ENCODE results near the gene BGLAP.
A peak's percentile ranks its signal among the peaks of the same experiment; 100 is the strongest.
"Not testable (repeated sequence)": the region's sequence is repeated elsewhere in the genome, so short reads cannot be mapped to it uniquely, and the experiment has no call there.

Gene BGLAP

GRCh38 chr1:156241926-156242325 is at the start of gene BGLAP:
Gene BGLAP, plus strand, starts transcription at chr1:156242184. Its CDS starts 48 bp downstream, at chr1:156242232.
- DNase-seq, result no peak
- in situ Hi-C loops (cut with HindIII; ENCODE audit: low pct_ligation_motif_present, low pct_unique_long_range_greater_than_20kb, low sequenced_read_pairs), result no loop called here

- in situ Hi-C loops (cut with HindIII; ENCODE audit: low pct_ligation_motif_present, low pct_unique_long_range_greater_than_20kb, low sequenced_read_pairs), result no loop called here
- no peak for DNase-seq
Measured at GRCh38 chr1:156193208-156193487, 48.8 kb upstream of the BGLAP start.

DNA sequence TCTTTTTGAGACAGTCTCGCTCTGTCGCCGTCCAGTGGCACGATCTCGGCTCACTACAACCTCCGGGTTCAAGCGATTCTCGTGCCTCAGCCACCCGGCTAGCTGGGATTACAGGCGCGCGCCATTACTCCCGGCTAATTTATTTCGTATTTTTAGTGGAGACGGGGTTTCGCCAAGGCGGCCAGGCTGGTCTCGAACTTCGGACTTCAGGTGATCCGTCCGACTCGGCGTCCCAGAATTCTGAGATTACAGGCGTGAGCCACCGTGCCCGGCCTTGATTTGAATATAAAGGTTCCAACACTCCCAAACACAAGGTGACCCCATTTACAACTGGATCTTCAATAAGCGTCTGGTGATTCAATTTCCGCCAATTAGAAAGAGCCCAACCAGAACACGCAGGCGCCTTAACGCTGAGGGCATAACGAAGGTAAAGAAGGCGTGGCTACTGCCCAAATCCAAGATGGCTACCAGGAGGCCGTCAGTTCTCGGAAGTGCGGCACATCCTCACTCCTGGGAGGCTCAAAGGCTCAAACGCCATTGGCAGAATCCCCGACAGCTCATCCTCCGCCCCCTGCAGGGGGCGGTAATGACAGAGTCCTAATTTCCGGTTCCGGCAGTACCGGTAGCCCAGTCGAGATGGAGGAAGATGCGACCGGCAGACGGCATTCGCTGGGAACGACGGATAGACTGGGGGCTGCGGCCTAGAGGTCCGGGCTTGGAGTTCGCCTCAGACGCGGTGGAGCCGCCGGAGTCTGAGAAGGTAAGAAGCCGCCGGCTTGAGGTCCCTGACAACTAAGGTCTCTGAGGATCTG is 48.3 kb upstream of the BGLAP start, which contains the start of gene SLC25A44:
Gene SLC25A44, plus strand, starts transcription at position 617 of the 812 bp plus-strand sequence. CDS start 5,744 bp downstream, outside the sequence.
- DNase-seq, result peak; percentile 99
- in situ Hi-C loops (cut with HindIII; ENCODE audit: low pct_ligation_motif_present, low pct_unique_long_range_greater_than_20kb, low sequenced_read_pairs), result no loop called here

DNA sequence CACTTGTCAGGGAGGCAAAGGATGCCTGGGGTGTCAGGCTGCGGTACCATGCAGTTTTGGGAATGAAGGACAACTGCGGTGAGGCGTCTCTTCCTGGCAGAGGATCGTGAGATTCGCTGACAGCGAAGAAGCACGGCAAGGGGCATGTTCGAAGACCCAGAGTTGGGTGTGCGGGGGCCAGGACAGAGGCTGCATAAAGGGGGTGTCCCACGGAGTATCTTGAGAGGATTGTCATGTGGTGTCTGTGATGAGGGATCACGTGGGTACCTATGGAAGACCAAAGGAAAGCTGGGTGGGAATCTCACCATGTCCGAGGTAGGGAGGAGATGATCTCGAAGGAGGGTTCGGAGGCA is 47.7 kb upstream of the BGLAP start:
- no peak for DNase-seq
- in situ Hi-C loops (cut with HindIII; ENCODE audit: low pct_ligation_motif_present, low pct_unique_long_range_greater_than_20kb, low sequenced_read_pairs), result no loop called here

DNA sequence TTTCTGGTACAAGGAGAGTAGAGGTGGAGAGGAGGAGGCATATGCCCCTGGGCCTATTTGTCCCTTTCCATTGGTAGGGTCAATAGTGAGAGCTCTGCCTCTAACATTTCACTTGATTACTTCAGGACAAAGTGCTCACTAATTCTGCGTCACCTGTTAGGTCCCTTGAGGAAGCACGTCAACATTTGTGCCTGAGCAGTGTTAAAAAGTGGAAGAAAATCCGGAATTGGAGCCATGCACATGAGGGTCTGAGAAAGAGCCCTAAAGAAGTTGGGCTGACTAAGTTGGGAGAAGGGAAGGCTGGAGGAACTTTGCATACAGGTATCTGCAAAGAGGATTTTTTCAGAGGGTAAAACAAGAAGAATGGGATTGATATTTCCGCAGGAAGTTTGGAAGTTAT is 46.1 kb upstream of the BGLAP start:
- no peak for DNase-seq

GRCh38 chr1:156196445-156196844 is 45.5 kb upstream of the BGLAP start:
- in situ Hi-C loops (cut with HindIII; ENCODE audit: low pct_ligation_motif_present, low pct_unique_long_range_greater_than_20kb, low sequenced_read_pairs), result no loop called here
- DNase-seq, result no peak

More for the DNA sequence above, 46.1 kb upstream of the BGLAP start:
- in situ Hi-C loops (cut with HindIII; ENCODE audit: low pct_ligation_motif_present, low pct_unique_long_range_greater_than_20kb, low sequenced_read_pairs), result no loop called here

DNA sequence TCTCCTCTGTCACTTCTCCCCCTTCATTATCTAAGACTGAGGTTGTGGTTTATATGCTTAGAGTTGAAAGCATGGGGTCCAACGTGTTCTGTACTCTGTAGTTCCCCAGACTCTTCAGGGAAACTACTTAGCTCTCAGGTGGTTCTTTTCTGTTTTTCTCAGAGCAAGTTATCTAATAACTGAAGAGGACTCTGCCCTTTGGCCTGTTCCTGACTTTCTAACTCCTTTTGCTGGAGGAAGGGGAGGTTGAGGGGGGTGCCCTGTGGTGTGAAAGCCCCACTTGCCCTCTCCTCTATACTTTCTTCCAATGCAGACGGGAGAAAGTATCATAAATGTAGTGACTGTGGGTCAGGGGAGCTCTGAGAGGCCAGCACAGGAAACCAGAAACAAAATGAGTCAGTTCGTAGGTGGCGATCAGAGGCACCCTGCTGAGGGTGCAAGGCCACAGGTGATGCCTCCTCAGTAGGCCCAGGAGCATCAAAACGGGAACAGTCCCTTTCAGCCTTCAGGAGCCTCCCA is 43.1 kb upstream of the BGLAP start:
- DNase-seq, result no peak
- in situ Hi-C loops (cut with HindIII; ENCODE audit: low pct_ligation_motif_present, low pct_unique_long_range_greater_than_20kb, low sequenced_read_pairs), result no loop called here

DNA sequence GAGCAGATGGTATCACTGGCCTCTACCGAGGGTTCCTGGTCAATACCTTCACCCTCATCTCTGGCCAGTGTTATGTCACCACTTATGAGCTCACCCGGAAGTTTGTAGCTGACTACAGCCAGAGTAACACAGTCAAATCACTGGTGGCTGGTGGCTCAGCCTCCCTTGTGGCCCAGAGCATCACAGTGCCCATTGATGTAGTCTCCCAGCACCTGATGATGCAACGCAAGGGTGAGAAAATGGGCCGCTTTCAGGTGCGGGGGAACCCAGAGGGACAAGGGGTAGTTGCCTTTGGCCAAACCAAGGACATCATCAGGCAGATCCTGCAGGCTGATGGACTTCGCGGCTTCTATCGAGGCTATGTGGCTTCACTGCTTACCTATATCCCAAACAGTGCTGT is 41.9 kb upstream of the BGLAP start:
- no peak for DNase-seq
- in situ Hi-C loops (cut with HindIII; ENCODE audit: low pct_ligation_motif_present, low pct_unique_long_range_greater_than_20kb, low sequenced_read_pairs), result no loop called here

DNA sequence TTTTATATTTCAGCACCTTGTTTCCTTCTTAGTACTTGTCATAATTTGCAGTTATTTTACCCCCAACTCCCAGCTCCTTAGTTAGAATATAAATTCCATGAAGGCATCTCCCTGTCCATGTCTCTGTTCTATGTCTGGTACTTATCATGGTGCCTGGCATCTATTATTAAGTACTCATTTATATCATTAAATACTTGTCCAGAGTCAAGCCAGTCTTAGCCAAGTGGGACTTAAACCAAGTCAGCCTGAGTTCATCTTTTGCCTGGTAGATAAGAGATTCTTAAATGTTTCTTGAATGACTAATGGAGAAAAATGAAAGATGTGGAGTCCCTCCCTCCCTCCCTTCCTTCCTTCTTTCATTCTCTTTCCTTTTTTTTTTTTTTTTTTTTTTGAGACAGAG is 38.7 kb upstream of the BGLAP start:
- peak; percentile 16 for DNase-seq
- in situ Hi-C loops (cut with HindIII; ENCODE audit: low pct_ligation_motif_present, low pct_unique_long_range_greater_than_20kb, low sequenced_read_pairs), result no loop called here

DNA sequence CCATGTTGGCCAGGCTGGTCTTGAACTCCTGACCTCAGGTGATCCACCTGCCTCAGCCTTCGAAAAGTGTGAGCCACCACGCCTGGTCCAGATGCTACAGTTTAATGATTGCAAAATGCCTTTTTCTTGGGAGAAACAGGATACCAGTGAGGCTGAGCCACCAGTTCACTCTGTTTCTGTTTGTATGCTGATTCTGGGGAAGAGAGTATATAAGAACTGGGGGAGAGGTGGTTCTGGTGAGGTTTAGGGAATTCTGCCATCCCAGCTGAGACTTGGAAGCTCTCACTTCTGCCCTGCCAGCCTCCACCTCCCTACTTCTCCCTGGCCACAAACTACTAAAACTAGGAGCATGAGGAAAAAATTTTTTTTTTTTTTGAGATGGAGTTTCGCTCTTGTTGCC is 37.3 kb upstream of the BGLAP start:
- in situ Hi-C loops (cut with HindIII; ENCODE audit: low pct_ligation_motif_present, low pct_unique_long_range_greater_than_20kb, low sequenced_read_pairs), result no loop called here
- no peak for DNase-seq

- DNase-seq, result no peak
- in situ Hi-C loops (cut with HindIII; ENCODE audit: low pct_ligation_motif_present, low pct_unique_long_range_greater_than_20kb, low sequenced_read_pairs), result no loop called here
Measured at GRCh38 chr1:156211243-156211642, 30.7 kb upstream of the BGLAP start.

- no peak for DNase-seq
- in situ Hi-C loops (cut with HindIII; ENCODE audit: low pct_ligation_motif_present, low pct_unique_long_range_greater_than_20kb, low sequenced_read_pairs), result no loop called here
Measured at GRCh38 chr1:156212130-156212529, 29.9 kb upstream of the BGLAP start.

- in situ Hi-C loops (cut with HindIII; ENCODE audit: low pct_ligation_motif_present, low pct_unique_long_range_greater_than_20kb, low sequenced_read_pairs), result no loop called here
- peak; percentile 98 for DNase-seq
Measured at GRCh38 chr1:156212833-156213643, 28.9 kb upstream of the BGLAP start, which contains the start of gene PMF1. Gene PMF1, plus strand, starts transcription at chr1:156213007. Its CDS starts 9 bp downstream, at chr1:156213016.

DNA sequence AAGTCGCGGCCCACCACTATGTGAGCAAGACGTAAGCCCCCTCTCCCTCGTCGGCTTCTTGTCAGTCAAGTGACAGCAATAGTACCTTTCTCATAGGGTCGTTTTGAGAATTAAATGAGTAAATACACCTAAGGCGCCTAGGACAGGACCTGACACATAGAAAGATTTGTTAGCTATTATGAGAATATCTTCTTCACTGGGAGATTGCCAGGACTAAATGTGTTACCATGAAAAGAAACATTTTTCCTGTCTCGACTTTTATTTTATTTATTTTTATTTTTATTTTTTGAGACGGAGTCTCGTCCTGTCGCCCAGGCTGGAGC is 28.4 kb upstream of the BGLAP start:
- no peak for DNase-seq
- in situ Hi-C loops (cut with HindIII; ENCODE audit: low pct_ligation_motif_present, low pct_unique_long_range_greater_than_20kb, low sequenced_read_pairs), result no loop called here

GRCh38 chr1:156214024-156214748 is 27.8 kb upstream of the BGLAP start:
- in situ Hi-C loops (cut with HindIII; ENCODE audit: low pct_ligation_motif_present, low pct_unique_long_range_greater_than_20kb, low sequenced_read_pairs), result no loop called here
- peak; percentile 25 for DNase-seq

GRCh38 chr1:156216361-156217086 is 25.5 kb upstream of the BGLAP start:
- DNase-seq; in situ Hi-C loops (cut with HindIII; ENCODE audit: low pct_ligation_motif_present, low pct_unique_long_range_greater_than_20kb, low sequenced_read_pairs): not testable (repeated sequence)

DNA sequence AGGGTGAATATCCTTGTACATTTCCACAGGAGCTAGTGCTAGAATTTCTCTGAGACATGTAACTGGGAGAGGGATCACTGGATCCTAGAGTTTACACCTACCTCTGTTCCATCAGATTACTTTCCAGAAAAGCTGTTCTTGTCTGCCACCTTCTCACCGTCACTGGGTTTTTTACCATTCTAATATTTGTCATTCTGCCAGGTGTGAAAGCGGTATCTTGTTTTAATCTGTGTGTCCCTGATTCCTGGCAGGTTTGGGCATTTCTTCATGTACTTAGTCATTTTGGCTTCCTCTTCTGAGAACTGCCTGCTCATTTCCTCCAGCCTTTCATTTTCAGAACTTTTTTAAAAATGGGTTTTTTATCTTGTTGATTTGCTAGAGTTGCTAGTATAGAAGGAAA is 24.1 kb upstream of the BGLAP start:
- in situ Hi-C loops (cut with HindIII; ENCODE audit: low pct_ligation_motif_present, low pct_unique_long_range_greater_than_20kb, low sequenced_read_pairs), result no loop called here
- DNase-seq, result no peak

GRCh38 chr1:156220226-156220625 is 21.8 kb upstream of the BGLAP start:
- in situ Hi-C loops (cut with HindIII; ENCODE audit: low pct_ligation_motif_present, low pct_unique_long_range_greater_than_20kb, low sequenced_read_pairs), result no loop called here
- DNase-seq, result no peak

Measured in ACHN (cell line).